Forelimb muscle (tissue), 1 donor: ENCODE data around the gene MAVS. TPM values are rescaled to one million over a fixed set of nuclear protein-coding genes. Genes with fewer than 3 reads are reported as not detected.
"Not testable (repeated sequence)": the region's sequence is repeated elsewhere in the genome, so short reads cannot be mapped to it uniquely, and the experiment has no call there.

Experiments used
- DNase-seq: peaks from one replicate; pipeline ENCODE4 v3.0.0-alpha.2; 2013; ENCODE audit warnings: low read depth
- polyA plus RNA-seq: library from polyadenylated mRNA; unstranded; fragments of 120-200 nt; gene quantifications from one replicate; pipeline ENCODE4 v1.2.1, GENCODE V29; 2013; ENCODE audit not compliant: insufficient read length

MAVS gene
- polyA plus RNA-seq, 1 donor: 22.8 TPM

- no peak for DNase-seq
Measured at GRCh38 chr20:3814928-3815495, 31.6 kb upstream of the MAVS start.

GRCh38 chr20:3815703-3816315 is 30.8 kb upstream of the MAVS start:
- DNase-seq: no peak

DNA sequence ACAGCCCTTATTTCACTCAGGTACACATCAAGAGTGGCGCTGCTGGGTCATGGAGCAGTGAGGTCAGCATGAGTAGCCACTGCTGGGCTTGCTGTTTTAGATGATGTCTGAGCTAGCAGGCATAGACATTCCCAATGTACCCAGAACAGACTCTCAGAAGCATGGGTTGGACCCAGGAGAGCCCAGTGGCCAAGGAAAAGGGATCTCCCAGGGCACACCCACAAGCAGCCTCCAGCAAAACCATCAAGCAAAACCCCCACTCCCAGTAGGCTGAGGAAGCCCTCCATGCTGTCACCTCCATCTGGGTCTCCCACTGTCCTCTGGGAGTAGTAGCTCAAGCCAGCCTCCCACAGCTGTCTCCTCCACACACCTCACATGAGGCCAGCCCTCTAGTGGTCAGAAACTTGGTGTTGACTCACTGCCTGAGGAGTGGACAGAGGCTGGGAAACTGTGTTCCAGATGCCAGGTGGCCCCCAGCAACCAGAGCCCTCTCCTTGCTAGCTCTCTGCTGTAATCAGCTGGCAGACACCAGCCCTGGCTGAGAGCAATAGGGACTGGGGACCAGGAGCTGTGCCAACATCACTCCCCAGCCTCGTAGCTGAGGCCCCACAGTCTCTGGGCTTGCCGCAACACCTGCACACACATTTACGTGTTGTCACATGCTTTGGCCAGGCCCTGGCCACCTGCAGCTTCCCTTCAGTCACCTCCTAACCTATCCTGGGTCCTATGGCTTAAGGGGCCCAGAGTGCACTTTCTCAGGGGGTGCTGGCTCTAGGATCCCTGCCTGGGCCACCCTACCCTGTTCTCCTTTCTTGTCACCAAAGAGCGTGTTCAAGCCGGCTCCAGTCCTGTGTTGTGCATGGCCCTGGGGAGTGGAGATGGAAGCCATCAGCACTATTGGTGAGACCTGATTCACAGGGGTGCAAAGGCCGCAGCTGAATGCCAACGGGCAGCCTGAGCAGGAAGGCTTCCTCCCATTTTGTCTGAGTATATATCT is 28.2 kb upstream of the MAVS start:
- no peak for DNase-seq

DNA sequence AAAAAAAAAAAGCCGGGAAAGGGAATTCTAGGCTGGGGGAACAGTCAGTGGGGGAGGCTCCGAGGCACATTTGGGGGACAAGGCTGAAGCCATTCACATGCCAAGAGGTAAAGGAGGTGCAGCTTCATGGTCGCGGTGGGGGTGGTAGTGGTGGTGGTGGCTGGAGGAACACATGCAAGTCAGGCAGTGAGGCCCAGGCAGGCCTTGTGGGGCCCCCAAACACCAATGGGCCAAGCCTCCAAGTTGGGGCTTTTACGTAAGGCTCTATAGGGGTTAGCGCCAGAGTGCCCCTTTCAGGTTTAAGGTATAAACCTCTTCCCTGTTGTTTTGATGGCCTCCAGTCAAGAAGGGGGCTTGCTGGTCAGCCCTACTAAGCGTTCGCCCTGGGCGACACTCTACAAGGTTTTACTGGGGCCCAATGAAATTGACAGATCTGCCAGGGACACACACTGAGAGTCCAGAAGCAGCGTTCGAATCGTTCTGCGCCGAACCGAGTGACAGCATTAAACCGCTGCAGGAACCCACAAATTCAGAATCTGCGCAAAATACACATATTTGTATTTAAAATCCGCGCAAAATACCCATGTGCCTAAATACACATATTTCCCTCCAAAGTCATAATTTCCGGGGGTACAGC is 27.1 kb upstream of the MAVS start:
- DNase-seq: no peak

DNA sequence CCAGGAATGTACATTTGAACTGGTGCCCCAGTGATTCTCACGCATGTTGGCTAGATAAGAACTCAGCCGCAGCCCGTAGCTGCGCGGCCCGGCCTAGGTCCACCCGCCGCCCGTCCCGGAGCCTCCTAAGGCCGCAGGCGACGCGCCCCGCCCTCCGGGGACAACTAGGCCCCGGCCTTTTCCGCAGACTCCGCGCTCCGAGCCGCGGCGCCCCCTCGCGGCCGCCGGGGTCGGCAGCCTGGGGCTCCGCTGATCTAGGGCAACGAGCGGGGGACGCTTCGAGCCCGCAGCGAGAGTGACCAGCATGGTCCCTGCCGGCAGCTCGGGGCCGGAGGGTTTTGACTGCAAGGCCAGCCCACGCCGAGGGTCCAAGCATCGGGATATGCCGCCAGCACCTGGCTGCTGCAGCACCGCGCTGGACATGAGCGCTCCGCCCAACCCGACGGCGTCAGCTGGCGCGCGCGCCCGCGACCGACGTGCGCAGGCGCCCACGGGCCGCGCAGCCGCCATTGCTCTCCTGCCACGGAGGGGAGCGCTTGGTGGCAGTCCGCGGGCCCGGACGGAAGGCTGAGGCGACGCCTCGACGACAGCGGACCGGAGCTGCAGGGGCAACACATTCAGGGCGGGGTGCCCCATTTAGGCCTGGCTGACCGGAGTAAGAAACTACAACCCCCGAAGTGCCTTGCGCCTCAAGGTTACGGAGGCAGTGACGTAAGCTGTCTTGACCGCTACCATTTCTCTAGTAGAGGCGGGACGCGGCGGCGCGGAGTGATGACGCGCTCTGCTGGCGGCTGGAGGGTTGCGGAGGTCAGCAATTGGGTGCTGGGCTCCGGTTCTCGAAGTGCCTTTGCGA is 26.4 kb upstream of the MAVS start, which contains the start of gene AP5S1:
Gene AP5S1, plus strand, starts transcription at position 500 of the 853 bp plus-strand sequence. CDS start 1,571 bp downstream, outside the sequence.
- DNase-seq: peak; percentile 95

GRCh38 chr20:3820901-3821727 is 25.5 kb upstream of the MAVS start:
- DNase-seq: no peak

DNA sequence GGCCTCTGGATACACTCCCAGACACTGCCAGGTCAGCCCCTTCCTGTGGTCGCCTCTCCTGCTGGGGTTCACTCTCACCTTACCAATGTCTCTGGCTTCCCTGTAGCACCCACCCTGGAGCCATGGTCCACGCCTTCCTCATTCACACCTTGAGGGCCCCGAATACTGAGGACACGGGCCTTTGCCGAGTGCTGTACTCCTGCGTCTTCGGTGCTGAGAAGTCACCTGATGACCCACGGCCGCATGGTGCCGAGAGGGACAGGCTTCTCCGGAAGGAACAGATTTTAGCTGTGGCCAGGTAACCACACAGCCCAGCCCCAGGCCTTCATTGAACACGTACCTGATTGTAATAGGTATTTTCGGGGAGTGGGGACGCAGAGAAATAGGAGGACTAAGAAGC is 24.6 kb upstream of the MAVS start:
- no peak for DNase-seq

- DNase-seq: no peak
Measured at GRCh38 chr20:3823881-3824280, 22.8 kb upstream of the MAVS start.

DNA sequence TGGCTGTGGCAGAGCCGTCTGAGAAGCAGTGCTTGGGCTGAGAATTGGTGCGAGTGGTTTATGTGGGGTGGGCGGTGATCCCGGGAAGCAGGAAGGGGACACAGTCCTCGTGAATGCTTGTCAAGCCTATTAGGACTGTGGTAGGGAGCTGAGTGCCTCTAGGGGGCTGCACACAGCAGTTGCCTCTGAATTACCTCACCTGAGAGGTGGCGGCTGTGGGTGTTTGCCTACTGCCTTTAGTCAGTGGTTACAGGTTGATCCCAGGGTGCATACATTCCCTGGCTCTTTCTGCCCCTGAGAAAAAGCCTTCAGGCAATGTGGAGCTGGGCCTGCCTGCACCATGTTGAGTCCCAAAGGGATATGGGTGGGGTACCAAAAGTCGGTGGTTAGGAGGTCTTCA is 21.1 kb upstream of the MAVS start:
- no peak for DNase-seq

DNA sequence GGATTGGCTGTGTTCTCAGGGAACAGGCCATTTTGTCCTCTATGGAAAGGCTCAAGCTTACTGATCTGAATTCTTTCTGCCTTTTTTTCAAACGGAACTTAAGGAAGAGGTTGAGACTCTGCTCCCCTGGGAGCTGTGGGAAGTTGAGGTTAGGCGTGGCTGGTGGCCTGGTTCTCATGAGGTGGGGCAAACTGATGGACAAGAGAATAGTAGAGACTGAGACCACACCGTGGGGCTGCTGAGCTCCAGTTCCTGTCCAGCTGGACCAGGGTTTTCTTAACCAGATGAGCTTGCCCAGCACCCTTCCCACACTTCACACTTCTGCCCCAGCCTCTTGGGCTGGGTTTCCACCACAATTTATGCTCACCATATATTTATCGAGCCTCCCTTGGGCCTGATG is 20.2 kb upstream of the MAVS start:
- DNase-seq: no peak

DNA sequence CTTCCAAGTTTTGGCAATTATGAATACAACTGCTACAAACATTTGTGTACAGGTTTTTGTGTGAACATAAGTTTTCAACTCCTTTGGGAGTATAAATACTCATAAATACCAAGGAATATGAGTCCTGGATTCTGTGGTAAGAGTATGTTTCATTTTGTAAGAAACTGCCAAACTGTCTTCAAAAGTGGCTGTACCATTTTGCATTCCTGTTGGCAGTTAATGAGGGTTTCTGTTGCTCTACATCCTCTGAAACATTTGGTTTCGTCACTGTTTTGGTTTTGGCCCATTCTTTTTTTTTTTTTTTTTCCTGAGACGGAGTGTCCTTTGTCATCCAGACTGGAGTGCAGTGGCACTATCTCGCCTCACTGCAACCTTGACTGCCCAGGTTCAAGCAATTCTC is 17.8 kb upstream of the MAVS start:
- DNase-seq: no peak

GRCh38 chr20:3829891-3830290 is 16.7 kb upstream of the MAVS start:
- not testable (repeated sequence) for DNase-seq

DNA sequence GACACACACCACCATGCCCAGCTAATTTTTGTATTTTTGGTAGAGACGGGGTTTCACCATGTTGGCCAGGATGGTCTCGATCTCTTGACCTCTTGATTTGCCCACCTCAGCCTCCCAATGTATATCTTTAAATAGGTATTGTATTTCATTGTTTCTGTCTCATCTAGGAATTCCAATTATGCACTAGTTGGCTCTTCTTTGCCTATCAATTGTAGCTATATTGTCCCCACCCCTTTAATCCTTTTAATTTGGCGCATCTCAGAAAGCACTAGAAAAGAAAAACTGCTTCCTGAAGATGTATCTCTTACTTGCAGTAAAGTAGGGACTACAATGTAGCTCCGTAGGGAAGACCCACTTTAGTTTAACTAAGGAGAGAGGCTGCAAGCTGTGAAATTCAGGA is 10.5 kb upstream of the MAVS start:
- no peak for DNase-seq

GRCh38 chr20:3839328-3839727 is 7.3 kb upstream of the MAVS start:
- DNase-seq: no peak

GRCh38 chr20:3840201-3840600 is 6.4 kb upstream of the MAVS start:
- DNase-seq: not testable (repeated sequence)

- no peak for DNase-seq
Measured at GRCh38 chr20:3842348-3842930, 4.2 kb upstream of the MAVS start.

- no peak for DNase-seq
Measured at GRCh38 chr20:3843490-3843889, 3.1 kb upstream of the MAVS start.

DNA sequence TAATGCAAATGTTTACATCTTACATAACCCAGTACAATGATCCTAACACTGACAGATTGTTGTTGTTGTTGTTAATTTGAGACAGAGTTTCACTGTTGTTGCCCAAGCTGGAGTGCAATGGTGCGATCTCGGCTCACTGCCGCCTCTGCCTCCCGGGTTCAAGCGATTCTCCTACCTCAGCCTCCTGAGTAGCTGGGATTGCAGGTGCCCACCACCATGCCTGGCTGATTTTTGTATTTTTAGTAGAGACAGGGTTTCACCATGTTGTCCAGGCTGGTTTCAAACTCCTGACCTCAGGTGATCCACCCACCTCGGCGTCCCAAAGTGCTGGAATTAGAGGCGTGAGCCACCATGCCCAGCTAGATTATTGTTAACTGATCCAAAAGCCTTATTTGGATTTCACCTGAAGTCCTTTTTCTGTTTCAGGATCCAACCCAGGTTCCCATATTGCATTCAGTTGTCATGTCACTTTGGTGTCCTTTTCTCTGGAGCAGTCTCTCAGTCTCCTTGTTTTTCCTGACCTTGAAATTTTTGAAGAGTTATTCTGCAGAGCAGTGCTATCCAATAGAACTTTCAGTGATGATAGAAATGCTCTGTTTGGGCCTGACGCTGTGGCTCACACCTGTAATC is 2.5 kb upstream of the MAVS start:
- not testable (repeated sequence) for DNase-seq

DNA sequence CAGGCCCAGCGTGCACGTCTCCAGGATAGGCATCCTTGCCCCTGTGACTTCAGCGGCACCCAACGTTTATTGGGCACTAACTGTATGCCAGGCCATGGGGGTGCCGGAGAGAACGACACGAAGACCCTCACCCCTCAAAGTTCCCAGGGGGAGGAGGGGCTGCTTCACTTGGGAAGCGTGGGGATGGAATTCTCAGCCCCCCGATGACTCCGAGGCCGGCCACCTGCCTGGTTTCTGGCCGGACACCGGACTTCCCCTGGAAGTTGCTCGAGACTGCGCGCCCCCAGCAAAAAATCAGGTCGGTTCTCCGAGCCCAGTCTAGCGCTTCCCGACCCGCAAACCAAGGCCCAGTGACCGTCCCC is 275 bp upstream of the MAVS start:
- DNase-seq: no peak
